HTR-8/SVneo (cell line): ENCODE data around the gene FAM217B.
"Not testable (repeated sequence)": the region's sequence is repeated elsewhere in the genome, so short reads cannot be mapped to it uniquely, and the experiment has no call there.

Source experiments
- DNase-seq: peaks from one replicate; pipeline ENCODE4 v3.0.0; 2011; ENCODE audit warnings: low spot score, mixed read lengths; ENCODE audit not compliant: insufficient read length
- FAIRE-seq: peaks from 2 replicates; lab custom pipeline; 2011; peaks lifted over from hg19 to GRCh38; lab: Jason Lieb, UNC

The FAM217B gene

GRCh38 chr20:59938221-59938620, 2.0 kb upstream of the FAM217B start:
- peak; percentile 45 for DNase-seq

GRCh38 chr20:59938696-59939051, 1.5 kb upstream of the FAM217B start:
- DNase-seq (no peak), FAIRE-seq (peak; percentile 52)

More at GRCh38 chr20:59938221-59938620, 2.0 kb upstream of the FAM217B start:
- FAIRE-seq: peak; percentile 67

GRCh38 chr20:59939052-59939878, 924 bp upstream of the FAM217B start:
- peak; percentile 91 for FAIRE-seq
- no peak for DNase-seq

GRCh38 chr20:59939879-59940128, 385 bp upstream of the FAM217B start:
- no peak for FAIRE-seq

GRCh38 chr20:59940956-59941294, 736 bp downstream of the FAM217B start:
- FAIRE-seq: no peak
- no peak for DNase-seq

More at GRCh38 chr20:59939879-59940128, 385 bp upstream of the FAM217B start:
- peak; percentile 34 for DNase-seq

GRCh38 chr20:59942245-59942644, 2.1 kb downstream of the FAM217B start:
- FAIRE-seq (no peak), DNase-seq (no peak)

- FAIRE-seq (no peak), DNase-seq (no peak)
Measured at GRCh38 chr20:59944726-59945125, 4.5 kb downstream of the FAM217B start.

GRCh38 chr20:59945175-59945574, 5.0 kb downstream of the FAM217B start:
- FAIRE-seq (no peak), DNase-seq (no peak)

GRCh38 chr20:59945731-59946130, 5.5 kb downstream of the FAM217B start:
- FAIRE-seq: no peak

GRCh38 chr20:59947376-59947775, 7.2 kb downstream of the FAM217B start:
- DNase-seq (no peak), FAIRE-seq (no peak)

More at GRCh38 chr20:59945731-59946130, 5.5 kb downstream of the FAM217B start:
- DNase-seq: no peak

- DNase-seq: no peak
Measured at GRCh38 chr20:59948212-59948611, 8.0 kb downstream of the FAM217B start.

GRCh38 chr20:59948828-59949720, 8.9 kb downstream of the FAM217B start:
- FAIRE-seq (no peak), DNase-seq (peak; percentile 61)

More at GRCh38 chr20:59948212-59948611, 8.0 kb downstream of the FAM217B start:
- FAIRE-seq: peak; percentile 68

GRCh38 chr20:59949911-59950310, 9.7 kb downstream of the FAM217B start:
- DNase-seq (no peak), FAIRE-seq (peak; percentile 28)

GRCh38 chr20:59954718-59955117, 14.5 kb downstream of the FAM217B start:
- FAIRE-seq: peak; percentile 52
- DNase-seq: no peak

GRCh38 chr20:59955131-59955796, 15.1 kb downstream of the FAM217B start:
- FAIRE-seq (peak; percentile 74), DNase-seq (peak; percentile 61)

GRCh38 chr20:59957568-59957967, 17.4 kb downstream of the FAM217B start:
- FAIRE-seq, DNase-seq: not testable (repeated sequence)

- DNase-seq (no peak), FAIRE-seq (no peak)
Measured at GRCh38 chr20:59958123-59958522, 17.9 kb downstream of the FAM217B start, which contains the start of gene CDH26. CDH26 (plus strand) TSS chr20:59958423; CDS start chr20:59958727, 304 bp downstream.

GRCh38 chr20:59958626-59959025, 18.4 kb downstream of the FAM217B start:
- DNase-seq: no peak
- FAIRE-seq: peak; percentile 80

- no peak for DNase-seq
- FAIRE-seq: no peak
Measured at GRCh38 chr20:59961423-59961822, 21.2 kb downstream of the FAM217B start.

GRCh38 chr20:59962155-59962554, 22.0 kb downstream of the FAM217B start:
- peak; percentile 42 for FAIRE-seq

GRCh38 chr20:59966428-59966827, 26.2 kb downstream of the FAM217B start:
- FAIRE-seq: peak; percentile 90

More at GRCh38 chr20:59962155-59962554, 22.0 kb downstream of the FAM217B start:
- DNase-seq: no peak

More at GRCh38 chr20:59966428-59966827, 26.2 kb downstream of the FAM217B start:
- no peak for DNase-seq
